A549 (cell line): ENCODE measurements around the gene VPS26B.

Experiments used
- BHLHE40 ChIP-seq: IDR thresholded peaks from 2 replicates; pipeline ENCODE4 v1.6.1; 2012; ENCODE audit warnings: low read depth, low read length, inconsistent platforms
- CEBPB ChIP-seq, 2 experiments: fragments of >200 bp in 1 of 2; sonication (Bioruptor Twin) in 1 of 2; formaldehyde crosslinking in 1 of 2; IDR thresholded peaks; 2 replicates each; pipeline ENCODE4 v1.6.1; 2012 to 2016
- CHD4 ChIP-seq: fragments of 200-600 bp; sonication (generic); IDR thresholded peaks from 2 replicates; pipeline ENCODE4 v1.6.1; 2016; ENCODE audit warnings: antibody characterized with exemption, mild to moderate bottlenecking, borderline replicate concordance
- JUN ChIP-seq, 2 experiments: fragments of >200 bp; sonication (Bioruptor Twin); formaldehyde crosslinking; IDR thresholded peaks; 2 replicates in 1 of 2; 3 replicates in 1 of 2; pipeline ENCODE4 v1.6.1; 2016 to 2017
- KDM1A ChIP-seq: fragments of 200-600 bp; sonication (generic); IDR thresholded peaks from 2 replicates; pipeline ENCODE4 v1.6.1; 2016; ENCODE audit warnings: low read depth, mild to moderate bottlenecking
- MAZ ChIP-seq: fragments of 150-350 bp; IDR thresholded peaks from 2 replicates; pipeline ENCODE4 v1.6.1; 2014; ENCODE audit warnings: antibody characterized with exemption, low read depth, low read length, borderline replicate concordance
- POLR2A ChIP-seq: IDR thresholded peaks from 2 replicates; pipeline ENCODE4 v1.6.1; 2012; ENCODE audit warnings: mild to moderate bottlenecking, low read length
- RAD21 ChIP-seq, 2 experiments: fragments of >200 bp in 1 of 2; sonication (Bioruptor Twin) in 1 of 2; formaldehyde crosslinking in 1 of 2; IDR thresholded peaks in 1 of 2; conservative IDR thresholded peaks in 1 of 2; 2 replicates in 1 of 2; 3 replicates in 1 of 2; pipeline ENCODE4 v1.6.1; 2012 to 2018; ENCODE audit warnings: inconsistent platforms in 1 of 2
- RCOR1 ChIP-seq: fragments of 150-350 bp; IDR thresholded peaks from 2 replicates; pipeline ENCODE4 v1.6.1; 2014; ENCODE audit warnings: antibody characterized with exemption, low read length, low read depth
- RFX5 ChIP-seq: fragments of 450-650 bp; IDR thresholded peaks from 2 replicates; pipeline ENCODE4 v1.7.1; 2014; ENCODE audit warnings: antibody characterized with exemption, mild to moderate bottlenecking, moderate library complexity
- RNF2 ChIP-seq: fragments of 200-600 bp; sonication (generic); IDR thresholded peaks from 2 replicates; pipeline ENCODE4 v1.6.1; 2016; ENCODE audit warnings: low read depth, mild to moderate bottlenecking, antibody characterized with exemption, moderate library complexity, borderline replicate concordance
- SREBF2 ChIP-seq: fragments of 450-650 bp; IDR thresholded peaks from 2 replicates; pipeline ENCODE4 v1.6.1; 2014; ENCODE audit warnings: mild to moderate bottlenecking, moderate library complexity
- TF ChIP-seq, protein P1 (sequence below): fragments of 450-650 bp; IDR thresholded peaks from 2 replicates; pipeline ENCODE4 v1.6.1; 2014; ENCODE audit warnings: antibody characterized with exemption
- TF ChIP-seq, protein P2 (sequence below): fragments of >200 bp; sonication (Bioruptor Twin); formaldehyde crosslinking; IDR thresholded peaks from 3 replicates; pipeline ENCODE4 v1.5.1; 2016

DNA sequence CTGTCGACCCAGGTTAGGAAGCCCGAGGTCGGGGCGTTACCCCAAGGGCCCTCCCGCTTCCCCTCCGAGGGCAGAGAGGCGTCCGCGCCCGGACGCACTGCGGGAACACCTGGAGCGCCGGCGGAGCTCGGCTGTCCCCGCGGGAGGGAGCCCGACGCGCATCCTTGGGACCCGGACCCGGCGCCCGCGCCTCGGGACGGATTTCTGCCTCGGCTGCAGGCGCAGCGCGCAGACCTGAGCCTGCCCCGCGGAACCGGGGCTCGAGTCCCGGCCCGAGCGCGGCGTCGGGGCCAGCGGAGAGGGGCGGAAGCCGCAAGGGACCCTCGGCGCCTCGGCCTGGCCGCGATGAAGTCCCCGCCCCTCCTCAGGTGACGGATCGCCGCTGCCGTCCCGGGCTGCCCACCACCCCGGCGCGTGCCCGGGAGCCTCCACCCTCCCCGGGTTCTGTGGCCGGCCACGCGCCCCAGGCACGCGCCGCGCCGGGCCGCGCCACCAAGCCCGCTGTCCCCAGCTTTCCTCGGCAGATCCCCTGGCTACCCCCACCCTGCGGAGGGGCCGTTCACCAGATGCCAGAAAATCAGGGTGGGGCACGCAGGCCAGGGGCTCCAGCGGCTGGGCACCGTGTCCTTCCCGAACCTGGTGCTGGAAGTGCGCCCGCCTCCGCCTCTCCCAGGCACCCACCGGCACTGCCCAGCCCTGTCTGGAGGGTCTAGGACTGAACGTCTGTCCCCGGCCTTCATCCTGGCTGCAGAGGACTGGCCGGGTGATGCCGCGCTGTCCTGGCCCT lies 52.1 kb downstream of the VPS26B start:
- TF ChIP-seq RNF2 = no peak
- TF ChIP-seq, protein P1, sequence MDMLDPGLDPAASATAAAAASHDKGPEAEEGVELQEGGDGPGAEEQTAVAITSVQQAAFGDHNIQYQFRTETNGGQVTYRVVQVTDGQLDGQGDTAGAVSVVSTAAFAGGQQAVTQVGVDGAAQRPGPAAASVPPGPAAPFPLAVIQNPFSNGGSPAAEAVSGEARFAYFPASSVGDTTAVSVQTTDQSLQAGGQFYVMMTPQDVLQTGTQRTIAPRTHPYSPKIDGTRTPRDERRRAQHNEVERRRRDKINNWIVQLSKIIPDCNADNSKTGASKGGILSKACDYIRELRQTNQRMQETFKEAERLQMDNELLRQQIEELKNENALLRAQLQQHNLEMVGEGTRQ = no peak
- TF ChIP-seq, protein P2, sequence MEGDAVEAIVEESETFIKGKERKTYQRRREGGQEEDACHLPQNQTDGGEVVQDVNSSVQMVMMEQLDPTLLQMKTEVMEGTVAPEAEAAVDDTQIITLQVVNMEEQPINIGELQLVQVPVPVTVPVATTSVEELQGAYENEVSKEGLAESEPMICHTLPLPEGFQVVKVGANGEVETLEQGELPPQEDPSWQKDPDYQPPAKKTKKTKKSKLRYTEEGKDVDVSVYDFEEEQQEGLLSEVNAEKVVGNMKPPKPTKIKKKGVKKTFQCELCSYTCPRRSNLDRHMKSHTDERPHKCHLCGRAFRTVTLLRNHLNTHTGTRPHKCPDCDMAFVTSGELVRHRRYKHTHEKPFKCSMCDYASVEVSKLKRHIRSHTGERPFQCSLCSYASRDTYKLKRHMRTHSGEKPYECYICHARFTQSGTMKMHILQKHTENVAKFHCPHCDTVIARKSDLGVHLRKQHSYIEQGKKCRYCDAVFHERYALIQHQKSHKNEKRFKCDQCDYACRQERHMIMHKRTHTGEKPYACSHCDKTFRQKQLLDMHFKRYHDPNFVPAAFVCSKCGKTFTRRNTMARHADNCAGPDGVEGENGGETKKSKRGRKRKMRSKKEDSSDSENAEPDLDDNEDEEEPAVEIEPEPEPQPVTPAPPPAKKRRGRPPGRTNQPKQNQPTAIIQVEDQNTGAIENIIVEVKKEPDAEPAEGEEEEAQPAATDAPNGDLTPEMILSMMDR = no peak
- TF ChIP-seq RFX5 = no peak
- TF ChIP-seq POLR2A = no peak
- TF ChIP-seq SREBF2 = no peak
- no peak for TF ChIP-seq CHD4
- no peak for TF ChIP-seq CEBPB (IDR thresholded peaks at IDR 0.05)
- no peak for TF ChIP-seq JUN (IDR thresholded peaks at IDR 0.05)
- TF ChIP-seq KDM1A = no peak
- TF ChIP-seq RCOR1 = no peak
- no peak for TF ChIP-seq MAZ
- TF ChIP-seq BHLHE40 = no peak
- TF ChIP-seq RAD21 (conservative IDR thresholded peaks at IDR 0.05 in 1 of 2, IDR thresholded peaks at IDR 0.05 in 1 of 2) = no peak
